OCI-LY7 (cell line): ENCODE results near the gene ST14. TPM values are rescaled to one million over a fixed set of nuclear protein-coding genes. Genes with fewer than 3 reads are reported as not detected.

Source experiments
- BruUV-seq: library from RNA; stranded (reverse); fragments of 400-500 nt; replicated peaks from 2 replicates; lab custom pipeline; 2021; lab: Mats Ljungman, UMichigan
- CTCF ChIA-PET: fragments of 300-600 bp; sonication (Branson Sonifier 250); formaldehyde crosslinking; loops from one replicate; lab custom pipeline; 2022; ENCODE audit warnings: antibody characterized with exemption; ENCODE audit not compliant: unreplicated experiment; lab: Charles Lee
- POLR2A ChIA-PET: fragments of 300-600 bp; sonication (Branson Sonifier 250); formaldehyde crosslinking; loops from one replicate; lab custom pipeline; 2022; ENCODE audit warnings: antibody characterized with exemption; lab: Charles Lee
- DNase-seq: peaks from one replicate; pipeline ENCODE4 v3.0.0-alpha.2; 2015; ENCODE audit warnings: low spot score
- H2AFZ ChIP-seq: fragments of 200-600 bp; sonication (generic), shearing (Covaris generic); 2 replicates; pipeline ENCODE4 v1.6.1; 2014; ENCODE audit warnings: mild to moderate bottlenecking, antibody characterized with exemption, low read length, moderate library complexity
- H3K27ac ChIP-seq: fragments of 200-600 bp; sonication (generic); 2 replicates; pipeline ENCODE4 v1.5.1; 2014; ENCODE audit warnings: mixed run types, low read depth, mild to moderate bottlenecking, moderate library complexity, low read length, inconsistent platforms; ENCODE audit not compliant: poor library complexity, severe bottlenecking
- H3K36me3 ChIP-seq: fragments of 200-600 bp; sonication (generic); 2 replicates; pipeline ENCODE4 v1.6.1; 2014; ENCODE audit warnings: mild to moderate bottlenecking, antibody characterized with exemption, low read length, moderate library complexity, mixed read lengths; ENCODE audit not compliant: insufficient read depth
- H3K4me1 ChIP-seq: fragments of 200-600 bp; sonication (generic); 2 replicates; pipeline ENCODE4 v1.5.1; 2014; ENCODE audit warnings: mild to moderate bottlenecking, low read length; ENCODE audit not compliant: insufficient read depth, poor library complexity, severe bottlenecking
- H3K4me2 ChIP-seq: fragments of 200-600 bp; sonication (generic); 2 replicates; pipeline ENCODE4 v1.6.1; 2014; ENCODE audit warnings: mild to moderate bottlenecking, low read length
- H3K4me3 ChIP-seq: fragments of 200-600 bp; sonication (generic); 2 replicates; pipeline ENCODE4 v1.5.1; 2014; ENCODE audit warnings: mild to moderate bottlenecking, low read depth, low read length; ENCODE audit not compliant: poor library complexity, severe bottlenecking
- H3K79me2 ChIP-seq: fragments of 200-600 bp; sonication (generic); 2 replicates; pipeline ENCODE4 v1.6.1; 2016; ENCODE audit warnings: low read depth, mild to moderate bottlenecking, low read length, moderate library complexity, mixed read lengths; ENCODE audit not compliant: insufficient read depth
- H3K9me2 ChIP-seq: fragments of 200-600 bp; sonication (generic); 2 replicates; pipeline ENCODE4 v1.6.1; 2016; ENCODE audit warnings: mild to moderate bottlenecking, low read length, mixed read lengths; ENCODE audit not compliant: insufficient read depth
- H3K9me3 ChIP-seq: fragments of 200-600 bp; sonication (generic); 2 replicates; pipeline ENCODE4 v1.6.1; 2014; ENCODE audit warnings: mild to moderate bottlenecking, mixed run types, low read length, mixed read lengths
- H4K20me1 ChIP-seq: fragments of 200-600 bp; sonication (generic); 2 replicates; pipeline ENCODE4 v1.6.1; 2014; ENCODE audit warnings: mild to moderate bottlenecking, antibody characterized with exemption, low read length, moderate library complexity, mixed read lengths; ENCODE audit not compliant: insufficient read depth
- CTCF ChIP-seq: fragments of 200-600 bp; sonication (generic); conservative IDR thresholded peaks from 2 replicates; pipeline ENCODE4 v1.5.1; 2014; ENCODE audit warnings: mild to moderate bottlenecking, antibody characterized with exemption, low read length, moderate library complexity, mixed read lengths
- EZH2phosphoT487 ChIP-seq: fragments of 200-600 bp; sonication (generic); IDR thresholded peaks from 2 replicates; pipeline ENCODE4 v1.6.1; 2018; ENCODE audit warnings: low read depth, borderline replicate concordance, mild to moderate bottlenecking, mixed run types, antibody characterized with exemption, low read length, moderate library complexity, mixed read lengths
- intact Hi-C: fragments of 100-400 bp; cut with micrococcal nuclease; formaldehyde crosslinking; loops from one replicate; pipeline ENCODE4 v1.10.0; 2022; ENCODE audit not compliant: unreplicated experiment
- total RNA-seq, 2 experiments: library from RNA; depleted of rRNA in 1 of 2; stranded (reverse); fragments of >200 nt in 1 of 2; shearing (Covaris generic) in 1 of 2; gene quantifications; 2 replicates each; pipeline ENCODE4 v1.2.3, GENCODE V29; 2014 to 2022

ST14 gene
- total RNA-seq, 2 experiments from 2014 or later: 98.0 to 135 TPM

- POLR2A ChIA-PET: no interaction called here
Observed at GRCh38 chr11:130208241-130209127, 48.9 kb downstream of the ST14 start.

GRCh38 chr11:130209128-130209932 is 49.7 kb downstream of the ST14 start:
- DNase-seq: no peak
- no peak overlapping the region for H3K4me2 ChIP-seq
- no peaks in the 10 kb centered on the region for H3K9me3 ChIP-seq
- BruUV-seq: no TSS peak
- ChIA-PET CTCF (no interaction called here), POLR2A (no interaction called here)
- H3K27ac ChIP-seq: no peak overlapping the region
- no peaks in the 10 kb centered on the region for H4K20me1 ChIP-seq
- peaks cover 87% of the 10 kb centered on the region for H3K36me3 ChIP-seq
- H3K4me3 ChIP-seq: no peak overlapping the region
- no peaks in the 10 kb centered on the region for H3K9me2 ChIP-seq
- H2AFZ ChIP-seq: no peak overlapping the region
- intact Hi-C loops: no loop called here
- TF ChIP-seq CTCF (no peak), EZH2phosphoT487 (no peak)
- no peaks in the 10 kb centered on the region for H3K79me2 ChIP-seq
- H3K4me1 ChIP-seq: peaks cover 9% of the 10 kb centered on the region

More at GRCh38 chr11:130208241-130209127, 48.9 kb downstream of the ST14 start:
- Histone ChIP-seq H4K20me1 (no peaks in the 10 kb centered on the region), H3K4me3 (no peak overlapping the region), H3K79me2 (no peaks in the 10 kb centered on the region), H2AFZ (no peak overlapping the region), H3K4me2 (no peak overlapping the region), H3K4me1 (peaks cover 9% of the 10 kb centered on the region), H3K9me2 (no peaks in the 10 kb centered on the region), H3K27ac (no peak overlapping the region), H3K36me3 (peaks cover 87% of the 10 kb centered on the region), H3K9me3 (no peaks in the 10 kb centered on the region)
- no TSS peak for BruUV-seq
- no peak for TF ChIP-seq EZH2phosphoT487
- no peak for TF ChIP-seq CTCF
- DNase-seq: no peak
- CTCF ChIA-PET: interaction anchor here (0.6 kb wide), 1 partner anchor 668 kb away, joined by 3 read pairs; no protein-coding TSS in a partner anchor
- intact Hi-C loops: no loop called here
